Erythroblast (primary cell): Measurements from ENCODE around the gene IGIP.

Experiments used
- GATA1 ChIP-seq: IDR thresholded peaks from 2 replicates; pipeline ENCODE4 v1.6.1; 2011; ENCODE audit warnings: low read depth, mild to moderate bottlenecking, control low read depth, low read length, moderate library complexity
- POLR2A ChIP-seq: IDR thresholded peaks from 2 replicates; pipeline ENCODE4 v1.6.1; 2011; ENCODE audit warnings: mild to moderate bottlenecking, low read length

DNA sequence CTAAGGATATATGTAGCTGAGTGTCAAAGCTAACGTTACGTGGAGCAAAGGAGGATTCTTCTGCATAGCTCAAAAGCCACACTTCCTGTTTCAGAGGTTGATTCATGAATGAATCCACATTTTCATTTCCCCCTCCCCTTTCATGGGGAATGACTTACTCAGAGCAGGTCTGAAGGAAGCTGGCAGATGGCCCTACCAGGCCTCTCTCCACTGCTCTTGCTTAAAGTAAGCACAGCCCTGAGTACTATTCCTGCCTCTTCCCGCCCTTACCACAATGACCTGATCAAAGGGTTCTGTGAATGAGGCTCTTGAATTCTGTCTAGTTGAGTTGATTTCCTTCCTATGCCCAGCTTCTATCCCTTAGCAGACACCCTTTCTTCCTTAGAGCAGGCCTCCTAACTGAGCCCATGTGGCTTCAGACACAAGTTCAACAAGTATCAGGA, 6.3 kb downstream of the IGIP start:
- TF ChIP-seq POLR2A: no peak
- TF ChIP-seq GATA1: no peak
